Omental fat pad (tissue), 4 donors: ENCODE results near the gene SYNGAP1. TPM values are rescaled to one million over a fixed set of nuclear protein-coding genes. Genes with fewer than 3 reads are reported as not detected.

Experiments used
- ATAC-seq: fragments of 150-250 bp; one replicate; pipeline ENCODE4 v1.9.1; 2016; ENCODE audit warnings: mild to moderate bottlenecking, moderate library complexity; ENCODE audit not compliant: low FRiP score
- DNase-seq: peaks from one replicate; pipeline ENCODE4 v3.0.0-alpha.2; 2019; ENCODE audit warnings: low spot score
- total RNA-seq, 4 donors: library from RNA; depleted of rRNA; stranded (reverse); fragments of >200 nt; gene quantifications; one replicate each; pipeline ENCODE4 v1.1.0, GENCODE V29; 2016
- TF ChIP-seq, protein P1 (sequence below), 3 donors: fragments of 450-650 bp; IDR thresholded peaks; one replicate each; pipeline ENCODE4 v1.5.1; 2016 to 2017; ENCODE audit warnings: antibody characterized with exemption in 3 of 3, mild to moderate bottlenecking in 3 of 3, moderate library complexity in 2 of 3

The SYNGAP1 gene
- total RNA-seq, 4 donors from 2014 or later, result 8.8 to 12.3 (median 10.3) TPM

GRCh38 chr6:33426590-33427511 is 7.0 kb downstream of the SYNGAP1 start:
- DNase-seq (no peak), ATAC-seq (no peak)
- TF ChIP-seq, protein P1, sequence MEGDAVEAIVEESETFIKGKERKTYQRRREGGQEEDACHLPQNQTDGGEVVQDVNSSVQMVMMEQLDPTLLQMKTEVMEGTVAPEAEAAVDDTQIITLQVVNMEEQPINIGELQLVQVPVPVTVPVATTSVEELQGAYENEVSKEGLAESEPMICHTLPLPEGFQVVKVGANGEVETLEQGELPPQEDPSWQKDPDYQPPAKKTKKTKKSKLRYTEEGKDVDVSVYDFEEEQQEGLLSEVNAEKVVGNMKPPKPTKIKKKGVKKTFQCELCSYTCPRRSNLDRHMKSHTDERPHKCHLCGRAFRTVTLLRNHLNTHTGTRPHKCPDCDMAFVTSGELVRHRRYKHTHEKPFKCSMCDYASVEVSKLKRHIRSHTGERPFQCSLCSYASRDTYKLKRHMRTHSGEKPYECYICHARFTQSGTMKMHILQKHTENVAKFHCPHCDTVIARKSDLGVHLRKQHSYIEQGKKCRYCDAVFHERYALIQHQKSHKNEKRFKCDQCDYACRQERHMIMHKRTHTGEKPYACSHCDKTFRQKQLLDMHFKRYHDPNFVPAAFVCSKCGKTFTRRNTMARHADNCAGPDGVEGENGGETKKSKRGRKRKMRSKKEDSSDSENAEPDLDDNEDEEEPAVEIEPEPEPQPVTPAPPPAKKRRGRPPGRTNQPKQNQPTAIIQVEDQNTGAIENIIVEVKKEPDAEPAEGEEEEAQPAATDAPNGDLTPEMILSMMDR (IDR thresholded peaks at IDR 0.05), result no peak

- TF ChIP-seq, protein P1 (IDR thresholded peaks at IDR 0.05), result no peak
- DNase-seq, result no peak
- no peak for ATAC-seq
These were observed 7.8 kb downstream of the SYNGAP1 start for GRCh38 chr6:33427585-33428223.

DNA sequence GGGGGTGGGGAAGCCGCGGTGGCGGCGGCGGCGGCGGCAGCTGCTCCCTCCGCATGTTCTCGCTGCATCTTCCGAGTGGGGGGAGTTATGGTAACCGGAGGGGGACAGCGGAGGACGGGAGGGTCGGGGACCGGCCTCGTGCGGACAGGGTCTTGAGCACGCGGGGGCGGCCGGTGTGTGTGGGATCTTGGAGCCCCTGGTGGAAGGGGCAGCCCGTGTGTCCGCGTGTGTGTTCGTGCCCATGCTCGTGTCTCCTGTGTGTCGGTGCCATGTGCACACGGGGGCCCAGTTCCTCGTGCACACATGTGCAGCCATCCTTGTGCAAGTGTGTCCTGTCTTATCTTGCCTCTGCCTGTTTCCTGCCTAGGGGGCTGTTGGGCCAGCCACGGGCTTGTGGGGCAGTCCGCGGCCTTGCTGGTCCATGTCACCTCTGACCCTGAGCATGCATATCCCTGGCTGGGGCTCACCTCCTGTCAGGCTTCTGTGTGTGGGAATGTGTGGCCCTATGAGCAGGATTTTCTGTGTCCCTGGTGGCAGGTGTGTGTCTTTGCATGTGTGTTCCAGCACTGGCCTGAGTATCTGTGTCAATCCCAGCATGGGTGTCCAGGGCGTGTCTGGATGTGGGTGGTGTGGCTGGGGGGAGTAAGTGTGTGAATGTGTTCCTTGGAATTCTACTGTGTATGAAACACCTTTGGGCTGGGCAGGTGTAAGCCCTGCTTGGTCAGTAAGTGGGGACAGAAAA is 8.5 kb downstream of the SYNGAP1 start:
- ATAC-seq (no peak), DNase-seq (no peak)
- TF ChIP-seq, protein P1 (IDR thresholded peaks at IDR 0.05), result no peak

DNA sequence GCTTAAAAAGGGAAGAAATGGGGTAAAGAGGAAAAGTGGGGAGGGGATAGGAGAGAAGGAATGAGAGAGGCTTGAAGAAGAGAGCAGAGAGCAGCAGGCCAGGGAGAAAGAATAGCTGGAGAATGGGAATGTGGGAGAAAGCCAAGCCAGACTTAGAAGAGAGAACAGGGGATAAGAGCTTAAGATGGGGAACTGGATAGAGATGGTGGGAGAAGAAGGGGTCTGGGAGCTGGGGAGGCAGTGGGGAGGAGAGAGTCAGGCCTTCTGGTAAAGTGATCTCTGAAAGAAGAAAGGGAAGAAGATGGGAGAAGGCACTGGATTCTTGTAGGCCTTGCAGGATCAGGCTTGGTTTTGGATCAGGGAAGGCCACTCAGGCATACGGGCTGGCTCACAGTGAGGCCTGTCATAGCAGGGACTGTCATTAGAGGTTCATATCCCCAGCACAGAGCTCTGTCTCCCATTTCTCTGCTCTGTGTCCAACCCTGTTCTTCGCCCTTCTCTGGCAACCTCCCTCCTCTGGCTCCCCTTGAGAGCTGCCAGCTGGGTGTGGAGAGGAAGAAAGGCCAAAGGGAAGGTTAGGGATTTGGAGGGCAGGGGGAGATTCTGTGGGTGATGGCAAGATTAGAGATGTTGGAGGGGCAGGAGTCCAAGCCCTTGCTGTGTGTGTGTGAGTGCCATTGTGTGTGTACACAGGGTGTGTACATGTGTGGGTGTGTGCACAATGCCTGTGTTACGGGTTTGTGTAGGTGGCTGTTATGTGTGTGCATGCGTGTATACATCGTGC is 9.3 kb downstream of the SYNGAP1 start:
- no peak for DNase-seq
- ATAC-seq, result no peak
- TF ChIP-seq, protein P1 (IDR thresholded peaks at IDR 0.05), result no peak

DNA sequence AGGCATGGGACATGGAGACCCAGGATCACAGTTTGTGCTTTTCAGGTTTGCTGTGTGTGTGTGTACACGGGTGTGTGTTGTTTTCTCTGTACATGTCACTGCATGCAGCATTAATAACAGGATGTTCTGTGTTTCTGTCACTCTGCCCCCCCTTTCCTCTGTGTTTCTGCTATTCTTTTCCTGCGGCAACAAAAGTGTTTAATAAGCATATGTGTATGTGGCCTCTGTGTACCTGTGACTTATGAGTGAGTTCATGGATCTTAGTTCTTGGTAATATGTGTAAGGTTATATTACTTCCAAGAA is 9.8 kb downstream of the SYNGAP1 start:
- TF ChIP-seq, protein P1 (IDR thresholded peaks at IDR 0.05), result no peak
- ATAC-seq (no peak), DNase-seq (no peak)

GRCh38 chr6:33430334-33430733 is 10.5 kb downstream of the SYNGAP1 start:
- ATAC-seq (no peak), DNase-seq (no peak)
- TF ChIP-seq, protein P1 (IDR thresholded peaks at IDR 0.05), result no peak
